ENCODE data around the gene DAPK2.

The DAPK2 gene

GRCh38 chr15:63857461-63857856 is 188.8 kb downstream of the DAPK2 start:
- no peak for DNase-seq
